Right lobe of liver (tissue), 6 donors: Measurements from ENCODE around the gene IMPDH1. TPM values are rescaled to one million over a fixed set of nuclear protein-coding genes. Genes with fewer than 3 reads are reported as not detected.

ENCODE experiments used
- ATAC-seq, 4 donors: fragments of 200-7000 bp; cut with Tn5 transposase; one replicate each; pipeline ENCODE4 v1.9.1; 2020; ENCODE audit warnings: mild to moderate bottlenecking in 4 of 4, moderate library complexity in 4 of 4
- DNase-seq, 3 donors: peaks; one replicate each; pipeline ENCODE4 v3.0.0-alpha.2; 2020
- H3K27ac ChIP-seq, 3 donors: fragments of 200-600 bp; one replicate each; pipeline ENCODE4 v1.8.0; 2022
- H3K27me3 ChIP-seq, 2 donors: fragments of 200-600 bp; one replicate each; pipeline ENCODE4 v1.8.0; 2022
- H3K36me3 ChIP-seq, 4 donors: fragments of 200-600 bp; sonication (generic) in 1 of 4; one replicate each; pipeline versions ENCODE4 v1.5.1 to v1.8.0; 2017 to 2022; ENCODE audit warnings: control low read depth in 1 of 4
- H3K4me1 ChIP-seq, 4 donors: fragments of 200-600 bp; sonication (generic) in 1 of 4; one replicate each; pipeline versions ENCODE4 v1.5.1 to v1.8.0; 2017 to 2022; ENCODE audit warnings: control low read depth in 1 of 4
- H3K4me3 ChIP-seq, 3 donors: fragments of 200-600 bp; one replicate each; pipeline ENCODE4 v1.8.0; 2022
- H3K9me3 ChIP-seq, 4 donors: fragments of 200-600 bp; sonication (generic) in 1 of 4; one replicate each; pipeline versions ENCODE4 v1.5.1 to v1.8.0; 2017 to 2022; ENCODE audit warnings: control low read depth in 1 of 4
- CTCF ChIP-seq, 4 donors: fragments of 200-600 bp in 3 of 4; fragments of 450-650 bp in 1 of 4; IDR thresholded peaks; one replicate each; pipeline versions ENCODE4 v1.5.1 to v1.8.0; 2016 to 2022; ENCODE audit warnings: antibody characterized with exemption in 4 of 4, mild to moderate bottlenecking in 2 of 4
- POLR2A ChIP-seq: fragments of 450-650 bp; IDR thresholded peaks from one replicate; pipeline ENCODE4 v1.6.1; 2017; ENCODE audit warnings: antibody characterized with exemption, mild to moderate bottlenecking
- WGBS: methylation state at CpG from one replicate; pipeline ENCODE4 v1.1.6; 2018; ENCODE audit warnings: low coverage, low lambda C conversion rate; ENCODE audit not compliant: insufficient coverage; ENCODE audit errors: missing lambda C conversion rate; 5-methylcytosine and 5-hydroxymethylcytosine counted together
- intact Hi-C, 2 donors: fragments of 100-400 bp; cut with DNase I; formaldehyde crosslinking; loops; one replicate each; pipeline versions ENCODE4 v1.11.2 to v1.14.1; 2022
- total RNA-seq, 6 experiments: library from RNA; depleted of rRNA in 2 of 6; stranded (reverse); fragments of >200 nt in 2 of 6; fragmentation: NEBNext Ultra II Directional in 3 of 6; extraction: Animal tissue kit (Norgen Biotek cat#: 25700) in 3 of 6; gene quantifications; one replicate each; pipeline versions ENCODE4 v1.1.0 to v1.2.4, GENCODE V29; 2016 to 2023
- donor health status: DM: no; HTN: yes; CAD: no.
- donor health status: DM: no; HTN: no; CAD: no.
- donor health status: DM: no; HTN: no; CAD: no.
- donor health status: DM: no; HTN: yes; CAD: no.
- donor health status: DM: no; HTN: yes; CAD: no.

Gene IMPDH1
- total RNA-seq, 6 experiments from 2014 or later = 3.0 to 9.8 (median 5.5) TPM

DNA sequence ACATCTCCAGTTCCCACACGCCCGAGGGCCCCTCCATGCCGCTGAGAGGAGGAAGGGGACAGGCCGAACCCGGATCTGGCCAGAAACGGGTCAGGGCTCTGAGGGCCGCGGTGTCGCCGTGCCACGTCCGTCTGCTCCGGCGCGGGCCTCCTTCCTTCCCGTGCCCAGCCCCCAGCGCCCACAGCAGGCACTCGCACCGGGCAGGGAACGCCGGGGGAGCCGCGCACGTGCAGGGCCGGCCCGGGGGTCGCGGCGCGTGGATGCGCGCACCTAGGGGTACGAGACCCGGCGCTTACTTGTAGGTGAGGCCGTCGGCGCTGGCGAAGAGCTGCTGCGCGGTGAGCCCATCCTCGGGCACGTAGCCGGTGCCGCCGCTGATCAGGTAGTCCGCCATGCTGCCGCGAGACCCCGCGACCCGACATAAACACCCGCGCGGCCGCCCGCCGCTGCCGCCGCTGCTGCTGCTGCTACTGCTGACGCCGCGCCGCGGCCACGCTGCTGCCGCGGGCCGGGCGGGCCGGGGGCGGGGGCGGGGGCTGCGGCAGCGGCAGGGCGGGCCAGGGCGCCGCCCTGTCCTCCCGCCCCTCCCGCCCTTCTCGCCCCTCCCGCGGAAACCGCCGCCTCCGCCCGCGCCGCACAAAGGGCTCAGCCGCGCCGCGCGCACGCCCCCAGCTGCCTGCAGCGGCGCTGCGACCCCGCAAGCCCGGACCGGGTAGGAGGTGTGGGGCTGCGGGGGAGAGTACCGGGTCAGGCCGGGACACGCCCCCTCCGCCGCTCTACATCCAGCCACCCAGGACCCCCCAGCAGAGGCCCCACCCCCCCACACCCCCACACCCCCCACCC, 4.1 kb downstream of the IMPDH1 start:
- peaks cover 0 to 4% (median 0%) of the 10 kb centered on the region in 4 donors for H3K4me1 ChIP-seq
- no CpG with 5 or more reads among the region's 107 CpGs for WGBS
- no peaks in the 10 kb centered on the region for H3K27me3 ChIP-seq
- intact Hi-C loops = no loop called here
- no peak for TF ChIP-seq POLR2A
- no peak for TF ChIP-seq CTCF (IDR thresholded peaks at IDR 0.05)
- H3K9me3 ChIP-seq = no peaks in the 10 kb centered on the region
- DNase-seq = peak in 2 of 3 donors; percentile 56 to 59
- H3K36me3 ChIP-seq = no peaks in the 10 kb centered on the region
- H3K27ac ChIP-seq = no peak overlapping the region
- ATAC-seq = no peak
- H3K4me3 ChIP-seq = peak overlapping the region; percentile 44 to 61 (median 51)

GRCh38 chr7:128404886-128405470, 4.8 kb downstream of the IMPDH1 start:
- DNase-seq (peak in 1 of 3 donors; percentile 51), ATAC-seq (no peak)
- H3K9me3 ChIP-seq = no peaks in the 10 kb centered on the region
- no peaks in the 10 kb centered on the region for H3K36me3 ChIP-seq
- no peaks in the 10 kb centered on the region for H3K27me3 ChIP-seq
- WGBS = 79% methylated on average over 7 of the region's 13 CpGs
- no peak for TF ChIP-seq POLR2A
- no peak for TF ChIP-seq CTCF (IDR thresholded peaks at IDR 0.05)
- peaks cover 0 to 1% (median 0%) of the 10 kb centered on the region in 4 donors for H3K4me1 ChIP-seq
- intact Hi-C loops = no loop called here
- H3K27ac ChIP-seq = no peak overlapping the region
- H3K4me3 ChIP-seq = peak overlapping the region; percentile 44 to 61 (median 51)

DNA sequence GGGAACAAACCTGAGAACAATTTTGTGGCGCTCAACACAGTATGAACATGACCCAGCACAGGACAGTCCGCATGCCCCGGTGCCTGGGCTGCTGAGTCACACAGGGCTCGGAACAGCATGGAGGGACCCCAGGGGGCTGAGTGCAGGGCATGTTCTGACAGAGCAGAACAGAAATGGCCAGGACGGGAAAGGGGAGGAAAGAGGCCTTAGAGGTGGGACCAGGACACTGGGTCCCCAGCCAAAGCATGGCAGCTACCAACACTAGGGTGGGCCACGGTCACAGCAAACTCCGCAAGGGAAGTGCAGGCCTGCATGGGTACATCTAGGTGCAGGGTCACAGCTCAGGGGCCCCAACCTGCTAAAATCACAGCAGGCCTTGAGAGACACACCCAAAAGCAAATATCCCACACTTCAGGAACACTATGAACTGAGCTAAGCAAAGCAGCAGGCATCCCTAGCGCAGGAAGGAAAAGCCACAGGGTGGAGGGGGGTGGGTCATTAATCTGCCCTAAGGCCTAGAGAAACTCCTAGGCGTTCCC, 5.6 kb downstream of the IMPDH1 start:
- no peak overlapping the region for H3K4me3 ChIP-seq
- DNase-seq (peak in 1 of 3 donors; percentile 42), ATAC-seq (no peak)
- no peaks in the 10 kb centered on the region for H3K4me1 ChIP-seq
- H3K36me3 ChIP-seq = no peaks in the 10 kb centered on the region
- no peak overlapping the region for H3K27ac ChIP-seq
- no peak for TF ChIP-seq CTCF (IDR thresholded peaks at IDR 0.05)
- TF ChIP-seq POLR2A = no peak
- no peaks in the 10 kb centered on the region for H3K9me3 ChIP-seq
- no CpG with 5 or more reads among the region's 9 CpGs for WGBS
- no peaks in the 10 kb centered on the region for H3K27me3 ChIP-seq
- intact Hi-C loops = no loop called here

DNA sequence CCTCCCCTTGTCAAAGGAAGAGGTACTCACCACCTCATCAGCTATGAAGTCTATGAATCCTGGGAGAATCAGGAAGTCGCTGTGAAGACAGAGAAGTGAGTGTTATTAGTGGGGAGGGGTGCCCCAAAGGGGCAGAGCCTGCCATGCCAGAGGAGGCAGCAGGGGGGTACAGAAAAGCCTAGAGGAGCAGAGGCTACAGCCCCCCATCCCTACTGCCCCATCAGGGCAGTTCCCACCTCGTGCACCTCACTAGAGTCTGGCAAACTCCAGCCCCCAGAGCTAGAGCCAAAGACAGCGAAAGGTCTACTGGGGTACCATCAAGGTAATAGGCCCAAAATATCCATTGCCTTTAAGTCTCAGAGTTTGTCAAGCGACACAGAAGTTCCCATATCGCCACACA, 6.1 kb downstream of the IMPDH1 start:
- no peak overlapping the region for H3K4me3 ChIP-seq
- DNase-seq (peak in 1 of 3 donors; percentile 31), ATAC-seq (no peak)
- H3K9me3 ChIP-seq = no peaks in the 10 kb centered on the region
- no peak overlapping the region for H3K27ac ChIP-seq
- no peaks in the 10 kb centered on the region for H3K4me1 ChIP-seq
- H3K36me3 ChIP-seq = no peaks in the 10 kb centered on the region
- WGBS = 81% methylated on average over 5 of the region's 5 CpGs
- H3K27me3 ChIP-seq = no peaks in the 10 kb centered on the region
- TF ChIP-seq CTCF (IDR thresholded peaks at IDR 0.05) = no peak
- TF ChIP-seq POLR2A = no peak
- intact Hi-C loops = no loop called here
